GM18867 (cell line): ENCODE results near the gene VIPR2.

Experiments used
- ATAC-seq: cut with Tn5 transposase; IDR thresholded peaks from one replicate; pipeline ENCODE4 v1.9.1; 2021; ENCODE audit warnings: mild to moderate bottlenecking, moderate library complexity; ENCODE audit not compliant: unreplicated experiment

Gene VIPR2

DNA sequence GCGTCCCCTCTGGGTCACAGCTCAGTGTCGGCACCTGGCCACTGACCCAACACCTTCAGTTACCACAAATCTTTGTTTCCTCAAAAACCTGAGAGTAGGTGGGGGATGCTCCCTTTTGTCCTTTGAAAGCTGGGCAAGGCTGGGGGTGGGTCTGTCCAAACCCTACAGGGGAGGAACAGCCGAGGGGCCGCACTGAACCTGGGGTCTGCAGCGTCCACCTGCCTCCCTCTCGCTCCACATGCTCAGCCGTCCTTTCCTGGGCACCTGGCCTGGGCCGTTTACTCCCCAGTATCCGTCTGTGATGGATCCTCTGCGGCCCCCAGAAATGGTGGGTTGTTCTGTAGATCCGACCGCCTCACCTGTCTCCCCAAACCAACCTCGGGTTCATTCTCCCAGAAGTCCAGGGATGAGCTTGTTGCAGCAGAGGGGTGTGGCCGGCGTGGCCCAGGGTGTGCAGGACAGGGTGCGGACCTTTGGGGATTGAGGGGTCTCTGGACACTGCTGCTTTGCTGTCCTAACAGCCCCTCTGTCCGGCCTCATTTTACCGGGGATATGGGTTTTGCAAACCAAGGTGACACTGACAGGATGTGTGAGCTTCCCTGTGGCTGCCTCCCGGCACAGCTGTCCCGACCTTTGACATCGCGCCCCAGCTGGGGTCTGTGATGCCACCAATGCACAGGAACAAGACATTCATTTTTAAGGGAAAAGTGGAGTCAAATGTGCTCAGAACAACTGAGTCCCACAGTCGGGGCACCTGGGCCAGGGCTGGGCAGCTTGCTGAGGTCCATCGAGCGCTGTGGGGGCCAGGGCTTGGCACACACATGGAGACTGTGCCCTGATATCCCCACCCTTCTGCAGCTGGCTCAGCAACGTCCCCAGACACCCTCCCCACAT, 115.9 kb downstream of the VIPR2 start:
- ATAC-seq: no peak

DNA sequence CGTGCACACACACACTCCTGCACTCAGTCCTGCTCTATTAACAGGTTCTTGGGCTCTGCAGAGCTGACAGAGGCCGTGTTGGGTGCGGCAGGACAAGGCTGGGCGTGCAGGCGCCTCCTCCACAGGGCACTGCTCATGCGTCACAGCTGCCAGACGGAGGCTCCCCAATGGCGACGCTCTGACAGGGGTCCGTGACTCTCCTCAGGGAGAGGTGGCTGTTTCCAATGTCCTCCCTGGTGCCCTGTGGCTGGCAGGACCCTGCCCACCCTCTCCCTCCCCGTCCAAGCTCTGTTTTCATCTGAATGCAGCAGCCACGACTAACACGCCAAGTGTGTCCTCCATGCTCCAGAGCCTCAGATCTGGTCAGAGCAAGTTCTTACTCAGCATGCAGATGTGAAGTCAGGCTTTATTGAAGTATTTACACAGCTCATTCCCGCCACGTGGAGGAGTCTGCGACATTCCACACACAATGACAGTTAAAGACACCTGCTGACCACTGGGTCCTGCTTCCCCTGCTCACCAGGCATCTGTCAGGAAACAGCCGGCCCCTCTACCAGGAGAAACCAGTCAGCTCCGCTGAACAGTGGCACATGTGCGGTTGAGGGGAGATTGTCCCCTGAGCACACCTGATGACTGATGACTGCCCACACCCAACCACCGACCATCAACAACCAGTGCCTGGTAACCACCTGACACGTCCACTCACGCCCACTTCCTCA, 116.7 kb downstream of the VIPR2 start:
- no peak for ATAC-seq

DNA sequence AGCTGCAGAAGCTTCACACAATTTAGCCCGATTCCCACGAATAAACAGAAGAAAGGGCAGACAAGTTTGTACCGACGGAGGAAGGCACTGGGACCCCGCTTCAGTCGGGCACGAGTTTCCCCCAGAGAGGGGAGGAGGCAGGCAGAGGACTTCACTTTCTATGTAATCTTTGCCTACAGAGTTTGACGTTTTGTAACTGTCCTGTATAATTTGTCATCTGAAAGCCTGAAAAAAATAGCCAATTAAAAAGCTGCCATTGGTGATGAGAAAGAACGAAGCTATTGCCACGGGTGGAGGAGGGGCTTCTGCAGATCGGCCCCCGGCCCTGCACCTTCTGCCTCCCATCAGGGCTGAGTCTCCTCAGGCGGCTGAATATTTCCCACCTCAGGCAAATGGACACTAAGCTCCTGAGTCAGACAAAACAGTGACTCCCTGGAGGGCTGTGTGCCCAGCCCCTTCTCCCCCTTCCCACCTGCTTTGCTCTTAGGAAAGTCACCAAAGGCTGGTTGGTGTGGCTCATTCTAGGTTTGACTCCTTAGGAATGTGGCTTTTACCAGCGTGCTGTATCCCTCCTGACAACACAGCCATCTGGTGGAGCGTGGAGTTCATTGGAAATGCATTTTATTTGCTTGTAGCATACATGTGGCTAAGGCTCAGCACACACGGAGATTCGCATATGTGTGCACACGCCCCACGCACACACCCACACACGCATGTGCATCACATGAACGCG, 117.4 kb downstream of the VIPR2 start:
- ATAC-seq: no peak

DNA sequence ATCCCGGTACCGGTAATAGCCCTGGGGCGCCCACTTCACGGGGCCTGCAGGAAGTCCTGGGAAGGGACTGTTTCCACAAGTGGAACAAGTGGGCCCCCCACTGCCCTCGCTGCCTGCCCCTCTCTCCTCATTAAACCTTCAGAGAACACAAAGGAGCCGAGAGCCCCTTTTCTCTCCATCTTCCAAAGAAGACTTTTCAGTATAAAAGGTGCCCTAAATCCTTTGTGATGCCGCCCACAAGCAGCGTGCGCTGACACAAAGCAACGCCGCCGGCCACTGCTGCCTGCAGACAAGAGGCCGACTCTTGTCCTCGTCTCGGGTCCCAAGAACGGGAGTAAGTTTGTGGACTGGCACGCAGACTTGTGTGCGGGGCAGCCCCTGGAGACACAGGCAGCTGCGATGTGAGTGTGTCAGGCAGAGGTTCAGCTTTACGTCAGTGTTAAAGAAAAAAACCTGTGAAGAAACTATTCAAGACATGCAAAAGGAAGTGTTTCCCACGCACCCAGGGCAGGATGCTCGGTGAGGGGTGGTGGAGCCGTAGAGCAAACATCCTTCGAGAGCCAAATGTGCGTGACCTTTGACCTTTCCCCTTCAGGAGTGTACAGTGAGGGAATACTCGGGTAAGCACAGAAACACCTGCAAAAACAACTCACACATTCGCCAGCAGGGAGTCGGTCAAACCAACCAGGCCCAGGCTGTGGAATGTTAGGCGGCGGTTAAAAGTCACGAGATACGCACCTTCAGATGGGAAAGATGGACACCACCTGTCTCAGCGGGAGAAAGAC, 118.2 kb downstream of the VIPR2 start:
- ATAC-seq: no peak

DNA sequence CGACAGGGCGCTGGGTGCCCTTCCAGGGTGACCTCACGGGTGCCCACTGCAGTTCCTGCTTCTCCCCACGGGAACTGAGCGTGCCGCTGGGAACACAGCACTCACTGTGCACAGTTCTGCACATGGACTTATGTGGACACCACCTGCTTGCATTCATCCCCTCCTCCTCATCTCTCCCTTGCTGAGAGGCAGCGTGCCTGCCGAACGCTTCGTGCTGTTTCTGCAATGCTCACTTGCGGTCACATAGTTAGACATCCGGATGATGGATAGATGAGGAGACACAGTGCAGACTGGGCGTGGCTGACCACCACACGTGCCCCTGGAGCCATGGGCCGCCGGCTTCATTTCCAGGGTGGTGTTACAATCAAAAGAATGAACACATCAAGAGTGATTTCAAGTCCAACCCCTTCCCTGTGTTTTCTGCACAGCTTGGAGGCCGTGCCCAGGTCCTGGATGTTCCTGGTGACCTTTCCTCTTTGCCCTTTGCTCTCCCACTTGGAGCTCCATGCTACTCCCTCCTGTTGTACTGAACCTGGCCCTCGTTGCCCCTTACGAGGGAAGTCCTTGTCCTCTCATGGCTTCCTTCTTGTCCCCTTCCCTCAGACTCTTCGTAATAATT, 119.4 kb downstream of the VIPR2 start:
- ATAC-seq: no peak

DNA sequence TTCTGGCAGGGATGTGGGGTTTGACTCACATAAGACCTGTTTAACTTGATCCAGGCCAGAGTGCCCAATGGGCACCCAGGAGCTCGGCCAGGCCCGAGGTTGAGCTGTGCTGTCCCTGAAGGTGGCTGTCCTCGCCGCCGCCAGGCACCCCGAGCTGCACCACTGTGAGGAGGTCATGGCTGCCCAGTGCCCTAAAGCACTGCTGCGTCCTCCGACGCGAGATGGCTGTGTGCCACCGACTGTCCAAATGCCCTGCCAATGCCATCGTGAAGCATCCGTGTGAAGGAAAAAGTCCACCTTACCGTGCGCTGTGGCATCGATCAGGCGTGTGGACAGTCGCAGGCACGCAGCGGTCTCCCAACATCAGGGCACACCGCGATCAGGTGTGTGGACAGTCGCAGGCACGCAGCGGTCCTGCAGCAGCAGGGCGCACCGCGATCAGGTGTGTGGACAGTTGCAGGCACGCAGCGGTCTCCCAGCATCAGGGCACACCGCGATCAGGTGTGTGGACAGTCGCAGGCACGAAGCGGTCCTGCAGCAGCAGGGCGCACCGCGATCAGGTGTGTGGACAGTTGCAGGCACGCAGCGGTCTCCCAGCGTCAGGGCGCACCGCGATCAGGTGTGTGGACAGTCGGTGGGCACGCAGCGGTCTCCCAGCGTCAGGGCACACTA, 120.3 kb downstream of the VIPR2 start:
- no peak for ATAC-seq

DNA sequence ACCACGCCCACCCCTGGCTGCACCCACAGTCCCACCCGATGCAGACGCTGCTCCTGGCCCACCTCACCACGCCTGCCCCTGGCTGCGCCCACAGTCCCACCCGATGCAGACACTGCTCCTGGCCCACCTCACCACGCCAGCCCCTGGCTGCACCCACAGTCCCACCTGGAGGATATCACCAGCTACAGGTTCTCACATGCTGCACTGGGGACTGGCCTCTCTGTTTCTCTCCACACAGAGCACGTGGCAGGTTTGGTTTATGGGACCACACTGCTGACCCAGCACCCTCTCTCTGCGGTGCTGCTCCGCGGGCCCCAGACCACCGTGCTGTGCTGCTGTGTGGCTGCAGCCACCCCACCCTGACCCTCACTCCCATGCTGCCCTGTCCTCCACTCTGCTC, 120.9 kb downstream of the VIPR2 start:
- ATAC-seq: no peak

DNA sequence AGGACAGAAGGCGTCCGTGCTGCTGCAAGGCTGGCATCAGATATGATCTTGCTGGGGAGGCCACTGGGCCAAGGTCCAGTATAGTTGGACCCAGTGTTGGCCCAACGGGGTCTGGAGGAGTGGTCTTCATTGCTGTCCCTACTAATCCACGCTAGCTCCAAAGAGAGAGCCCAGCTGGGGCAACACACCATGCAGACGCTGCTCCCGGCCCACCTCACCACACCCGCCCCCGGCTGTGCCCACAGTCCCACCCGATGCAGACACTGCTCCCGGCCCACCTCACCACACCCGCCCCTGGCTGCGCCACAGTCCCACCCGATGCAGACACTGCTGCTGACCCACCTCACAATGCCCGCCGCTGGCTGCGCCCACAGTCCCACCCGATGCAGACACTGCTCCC, 121.5 kb downstream of the VIPR2 start:
- no peak for ATAC-seq

DNA sequence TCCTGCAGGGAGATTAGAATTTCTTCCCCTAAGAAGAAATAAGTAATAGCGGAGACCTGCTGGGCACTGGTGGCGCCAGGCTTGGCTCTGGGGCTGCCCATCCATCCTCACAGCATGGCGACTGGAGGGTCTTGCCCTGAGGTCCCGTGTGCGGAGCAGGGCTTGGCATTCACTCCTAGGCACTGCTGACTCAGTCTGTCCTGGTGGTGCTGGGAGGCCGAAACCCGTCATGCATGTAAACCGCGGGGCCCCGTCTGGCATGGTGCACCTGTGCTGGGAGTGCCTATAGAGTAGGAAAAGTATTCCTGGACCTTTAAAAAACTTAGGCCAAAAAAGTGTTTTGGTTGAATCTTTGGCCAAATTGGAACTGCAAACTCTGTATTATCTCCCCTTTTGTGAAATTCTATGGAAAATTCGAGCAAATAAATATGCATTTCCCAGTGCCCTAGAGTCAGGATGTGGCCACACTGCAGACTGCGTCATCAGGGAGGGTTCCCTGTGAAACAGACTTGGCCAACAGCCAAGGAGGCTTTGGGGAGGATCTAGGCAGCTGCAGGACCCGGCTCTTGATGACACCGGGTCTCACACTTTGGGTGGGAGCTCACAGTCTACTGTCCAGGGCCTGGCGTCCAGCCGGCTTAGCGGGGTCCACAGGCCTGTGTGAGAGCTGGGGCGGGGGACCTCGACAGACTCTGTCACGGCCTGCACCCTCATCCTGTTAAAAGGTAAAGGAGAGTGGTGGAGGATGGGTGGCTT, 122.3 kb downstream of the VIPR2 start:
- ATAC-seq: no peak

DNA sequence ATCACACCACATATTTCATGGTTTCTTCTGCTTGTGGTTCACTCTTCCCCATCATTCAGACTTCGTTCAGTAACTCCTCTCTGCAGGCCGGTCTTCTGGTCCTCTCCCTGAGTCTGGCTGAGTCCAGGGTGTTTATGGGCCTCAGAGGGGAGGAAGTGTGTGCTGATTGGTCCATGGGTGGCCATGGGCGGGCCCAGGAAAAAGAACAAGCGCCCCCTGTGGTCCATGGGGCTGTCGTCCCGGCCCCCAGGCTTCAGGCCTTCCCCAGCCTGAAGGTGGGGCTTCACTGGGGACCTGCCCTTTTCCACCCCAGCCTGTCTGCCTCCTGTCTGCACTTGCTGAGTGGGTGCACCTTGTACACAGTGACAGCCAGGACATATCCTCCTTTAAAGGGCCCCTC, 123.7 kb downstream of the VIPR2 start:
- no peak for ATAC-seq

DNA sequence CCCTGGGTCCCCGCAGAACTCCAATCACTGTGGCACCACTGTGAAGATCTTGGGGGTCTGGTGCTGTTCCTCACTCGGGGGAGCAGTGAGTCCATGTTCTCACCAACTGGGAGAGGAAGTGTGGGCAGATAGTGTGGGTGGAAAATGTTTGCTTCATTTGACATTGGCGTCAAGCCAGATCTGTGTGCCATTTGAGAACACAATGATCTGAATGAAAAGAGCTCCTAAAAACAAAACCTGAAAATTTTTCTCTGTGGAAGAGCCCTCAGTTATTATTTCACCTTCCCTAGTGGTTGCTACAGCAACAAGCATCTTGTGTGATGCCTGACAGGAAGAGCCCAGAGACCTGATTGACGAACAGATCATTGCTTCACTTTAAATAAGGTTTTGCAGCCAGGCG, 125.6 kb downstream of the VIPR2 start:
- ATAC-seq: no peak

DNA sequence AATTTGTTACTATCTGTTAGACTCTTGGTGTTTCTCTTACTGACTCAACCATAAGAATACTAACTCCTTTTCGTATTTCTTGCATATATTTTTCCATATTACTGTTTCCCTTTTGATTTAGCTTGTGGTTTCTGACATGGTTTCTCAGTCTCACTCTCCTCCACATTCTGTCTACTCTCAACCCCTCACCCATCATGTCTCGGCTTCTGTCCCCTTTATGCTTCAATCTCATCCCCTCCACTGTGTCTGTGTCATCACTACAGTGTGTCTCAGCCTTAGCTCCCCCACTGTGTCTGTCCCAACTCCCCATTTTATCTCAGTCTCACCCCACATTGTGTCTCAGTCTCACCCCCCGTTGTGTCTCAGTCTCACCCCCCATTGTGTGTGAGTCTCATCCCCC, 126.9 kb downstream of the VIPR2 start:
- ATAC-seq: no peak

DNA sequence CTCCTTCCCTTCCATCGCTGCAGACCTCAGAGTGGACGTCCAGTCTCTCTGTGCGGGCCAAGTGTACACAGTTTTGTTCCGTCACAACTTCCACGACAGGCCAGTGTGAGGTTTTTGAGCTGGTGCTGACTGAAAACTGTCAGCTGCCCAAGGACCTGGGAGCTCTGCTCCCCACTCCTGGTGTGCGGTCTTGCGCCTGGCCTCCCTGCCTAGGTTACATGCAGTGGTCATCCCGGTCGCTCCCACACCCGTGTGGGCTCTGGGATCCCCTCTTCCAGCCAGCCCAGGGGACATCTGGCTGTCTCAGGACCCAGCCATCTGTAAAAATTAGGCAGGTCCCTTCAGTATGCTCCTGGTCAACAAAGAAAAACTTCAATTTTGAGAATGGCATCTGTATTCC, 127.5 kb downstream of the VIPR2 start:
- ATAC-seq: no peak

DNA sequence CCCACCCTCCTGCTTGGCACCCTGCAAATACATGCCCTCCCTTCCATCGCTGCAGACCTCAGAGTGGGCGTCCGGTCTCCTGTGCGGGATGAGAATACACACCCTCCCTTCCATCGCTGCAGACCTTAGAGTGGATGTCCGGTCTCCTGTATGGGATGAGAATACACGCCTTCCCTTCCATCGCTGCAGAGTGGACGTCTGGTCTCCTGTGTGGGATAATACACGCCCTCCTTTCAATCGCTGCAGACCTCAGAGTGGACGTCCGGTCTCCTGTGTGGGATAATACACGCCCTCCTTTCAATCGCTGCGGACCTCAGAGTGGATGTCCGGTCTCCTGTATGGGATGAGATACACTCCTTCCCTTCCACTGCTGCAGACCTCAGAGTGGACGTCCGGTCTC, 128.1 kb downstream of the VIPR2 start:
- no peak for ATAC-seq

DNA sequence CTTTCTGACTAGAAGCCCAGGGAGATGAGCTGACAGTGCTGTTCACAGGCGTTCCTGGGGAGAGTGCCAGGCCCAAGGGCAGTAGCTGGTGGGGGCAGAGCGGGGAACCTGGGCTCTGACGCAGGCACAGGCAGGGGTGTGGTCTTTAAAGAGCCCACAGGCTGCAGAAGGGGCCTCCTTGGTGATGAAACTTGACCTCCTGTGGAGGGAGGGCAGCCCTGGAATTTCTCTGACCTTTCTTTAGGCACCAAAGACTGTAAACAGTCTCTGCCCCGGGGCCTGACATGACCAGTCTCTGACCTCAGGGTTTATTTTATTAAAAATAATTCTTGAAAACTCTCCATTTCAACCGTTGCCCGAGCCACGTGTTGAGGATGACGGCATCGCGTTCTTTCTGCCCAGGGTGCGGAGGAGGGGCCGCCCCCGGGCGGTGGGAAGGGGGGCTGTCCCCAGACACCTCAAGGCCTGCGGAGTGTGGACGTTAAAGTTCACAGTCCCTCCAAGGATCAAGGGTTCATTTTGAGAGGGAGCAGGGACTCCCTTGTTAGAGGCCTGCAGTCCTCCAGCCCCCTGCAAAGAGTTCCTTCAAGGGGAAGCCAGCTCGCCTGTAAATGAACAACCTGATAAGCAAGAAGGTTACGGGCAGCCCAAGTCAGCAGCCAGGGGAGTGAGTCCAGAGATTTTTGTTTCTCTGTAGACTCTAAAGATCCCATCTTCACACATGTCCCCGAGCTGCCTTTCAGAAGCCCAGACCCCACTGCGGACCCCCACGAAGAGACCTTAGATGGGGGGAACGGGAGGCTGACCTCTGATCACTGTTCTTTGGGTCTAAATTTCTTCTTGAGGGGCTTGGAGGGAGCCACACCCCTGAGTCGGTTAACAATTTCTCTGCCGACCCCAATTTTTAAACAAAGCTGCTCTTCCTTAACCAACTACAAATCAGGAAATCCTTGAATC, 128.9 kb downstream of the VIPR2 start:
- no peak for ATAC-seq

DNA sequence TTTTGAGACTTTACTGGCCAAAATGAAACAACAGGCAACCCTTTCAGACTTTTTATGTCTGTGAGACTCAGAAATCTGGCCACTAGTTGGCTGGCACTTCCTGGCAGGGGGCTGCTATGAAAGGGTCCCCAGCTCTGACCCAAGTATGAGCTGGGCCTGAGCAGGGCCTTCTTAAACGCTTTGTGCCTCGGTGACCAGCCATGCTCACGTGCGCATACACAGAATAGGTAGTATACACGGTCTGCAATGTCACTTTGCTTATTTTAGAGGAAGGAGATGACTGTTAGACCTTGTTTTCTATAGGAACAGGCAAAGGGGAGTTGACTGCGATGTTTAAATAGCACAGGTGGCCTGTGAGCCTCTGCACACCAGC, 129.6 kb downstream of the VIPR2 start:
- no peak for ATAC-seq

DNA sequence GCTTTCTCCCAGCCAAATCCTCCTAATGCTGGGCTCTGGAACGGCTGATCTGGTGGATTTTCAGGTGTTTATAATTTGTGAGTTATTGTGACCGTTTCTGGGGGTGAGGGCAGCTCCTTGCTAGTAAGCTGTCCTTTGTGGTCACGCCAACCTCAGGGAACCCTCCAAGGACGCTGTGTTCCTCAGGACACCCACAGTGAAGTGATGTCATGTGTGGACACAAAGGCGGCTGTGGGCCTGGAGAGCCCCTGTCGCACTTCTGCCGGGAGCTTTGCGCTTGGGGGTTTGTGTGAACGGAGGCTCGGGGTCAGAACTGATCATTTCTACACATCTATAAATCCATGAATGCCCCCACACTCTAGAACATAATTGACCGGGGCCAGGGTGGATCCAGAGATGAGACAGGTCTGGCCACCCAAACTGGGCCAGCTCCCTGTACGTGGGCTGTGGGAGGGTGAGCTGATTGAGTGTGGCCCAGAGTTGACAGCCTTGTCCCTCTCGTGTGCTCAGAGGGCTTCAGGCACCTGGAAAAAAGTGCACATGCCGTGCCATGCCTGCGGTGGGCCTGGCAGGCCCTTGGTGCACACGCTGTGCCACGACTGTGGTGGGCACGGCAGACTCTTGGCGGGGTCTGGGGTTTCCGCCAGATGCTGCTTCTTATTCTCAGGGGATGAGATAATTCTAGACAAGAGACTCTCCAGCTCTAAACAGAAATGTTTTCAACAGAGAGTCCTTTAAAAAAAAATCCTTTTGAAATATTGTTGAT, 130.2 kb downstream of the VIPR2 start:
- no peak for ATAC-seq
